Calu3 (cell line): ENCODE results near the gene EID2B. TPM values are rescaled to one million over a fixed set of nuclear protein-coding genes. Genes with fewer than 3 reads are reported as not detected.

Experiments used
- BruUV-seq: library from RNA; stranded (reverse); fragments of 400-500 nt; replicated peaks from 2 replicates; lab custom pipeline; 2021; lab: Mats Ljungman, UMichigan
- CTCF ChIA-PET: fragments of 300-600 bp; sonication (Branson Sonifier 250); formaldehyde crosslinking; loops from one replicate; lab custom pipeline; 2022; ENCODE audit warnings: antibody characterized with exemption; lab: Charles Lee
- DNase-seq: peaks from one replicate; pipeline ENCODE4 v3.0.0; 2022
- H3K27ac Mint-ChIP-seq: one replicate; pipeline ENCODE4 v1.8.0; 2022; ENCODE audit warnings: mixed read lengths; ENCODE audit not compliant: unreplicated experiment
- H3K27me3 Mint-ChIP-seq: one replicate; pipeline ENCODE4 v1.8.0; 2022; ENCODE audit warnings: mixed read lengths; ENCODE audit not compliant: unreplicated experiment
- H3K36me3 Mint-ChIP-seq: one replicate; pipeline ENCODE4 v1.8.0; 2022; ENCODE audit warnings: mild to moderate bottlenecking, moderate library complexity, mixed read lengths; ENCODE audit not compliant: insufficient read depth, unreplicated experiment
- H3K4me1 Mint-ChIP-seq: one replicate; pipeline ENCODE4 v1.8.0; 2022; ENCODE audit warnings: mild to moderate bottlenecking, low read depth, mixed read lengths; ENCODE audit not compliant: unreplicated experiment
- H3K4me3 Mint-ChIP-seq: one replicate; pipeline ENCODE4 v1.8.0; 2022; ENCODE audit warnings: mild to moderate bottlenecking, low read depth, moderate library complexity, mixed read lengths; ENCODE audit not compliant: unreplicated experiment
- H3K9me3 Mint-ChIP-seq: one replicate; pipeline ENCODE4 v1.8.0; 2022; ENCODE audit warnings: low read depth, mixed read lengths; ENCODE audit not compliant: unreplicated experiment
- CTCF ChIP-seq: fragments of 200-600 bp; IDR thresholded peaks from one replicate; pipeline ENCODE4 v1.8.0; 2022; ENCODE audit warnings: antibody characterized with exemption; ENCODE audit not compliant: unreplicated experiment
- intact Hi-C: fragments of 100-400 bp; cut with micrococcal nuclease; formaldehyde crosslinking; loops from one replicate; pipeline ENCODE4 v1.10.0; 2022; ENCODE audit not compliant: unreplicated experiment
- total RNA-seq: library from RNA; stranded (reverse); gene quantifications from 2 replicates; pipeline ENCODE4 v1.2.3, GENCODE V29; 2022

EID2B gene
- total RNA-seq, 1 experiment from 2014 or later: 3.3 TPM

DNA sequence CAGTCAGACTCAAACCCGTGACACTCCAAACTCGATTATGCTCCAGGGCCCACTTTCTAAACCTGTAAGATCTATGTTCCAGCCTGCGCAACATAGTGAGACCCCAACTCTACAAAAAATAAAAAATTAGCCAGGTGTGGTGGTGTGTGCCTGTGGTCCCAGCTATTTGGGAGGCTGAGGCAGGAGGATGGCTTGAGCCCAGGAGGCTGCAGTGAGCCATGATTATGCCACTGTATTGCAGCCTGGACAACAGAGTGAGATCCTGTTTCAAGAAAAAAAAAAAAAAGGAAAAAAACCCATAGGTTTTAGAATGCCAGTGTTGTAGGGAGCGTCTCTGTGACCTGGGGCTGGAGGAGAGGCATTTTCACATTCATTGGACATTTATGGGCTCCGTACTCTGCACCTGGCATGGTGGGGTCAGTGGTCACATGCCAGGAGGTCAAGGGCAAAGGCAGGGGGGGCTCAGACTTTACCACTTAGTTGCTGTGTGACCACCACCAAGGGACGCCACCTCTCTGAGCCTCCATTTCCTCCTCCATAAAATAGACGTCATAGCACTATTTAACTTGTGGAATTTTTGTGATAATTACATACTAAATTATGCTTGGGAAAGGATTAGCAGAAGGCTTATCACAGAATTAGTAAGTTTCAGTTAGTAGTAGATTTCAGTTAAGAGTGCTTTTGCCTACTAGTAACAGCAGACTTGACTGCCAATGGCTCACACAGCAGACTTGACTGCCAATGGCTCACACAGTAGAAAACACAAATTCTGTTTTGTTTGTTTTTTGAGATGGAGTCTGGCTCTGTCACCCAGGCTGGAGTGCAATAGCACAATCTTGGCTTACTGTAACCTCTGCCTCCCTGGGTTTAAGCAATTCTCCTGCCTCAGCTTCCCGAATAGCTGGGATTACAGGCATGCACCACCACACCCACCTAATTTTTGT lies 11.8 kb downstream of the EID2B start:
- CTCF ChIA-PET: interaction anchor here (0.7 kb wide), 1 partner anchor 1040 kb away, joined by 4 read pairs; no protein-coding TSS in a partner anchor
- no peak for TF ChIP-seq CTCF
- Mint-ChIP-seq H3K9me3 (no peaks in the 10 kb centered on the region), H3K27me3 (peaks cover 36% of the 10 kb centered on the region), H3K27ac (no peak overlapping the region), H3K4me3 (no peak overlapping the region), H3K36me3 (no peaks in the 10 kb centered on the region), H3K4me1 (no peaks in the 10 kb centered on the region)
- intact Hi-C loops: no loop called here
- no TSS peak for BruUV-seq
- no peak for DNase-seq

DNA sequence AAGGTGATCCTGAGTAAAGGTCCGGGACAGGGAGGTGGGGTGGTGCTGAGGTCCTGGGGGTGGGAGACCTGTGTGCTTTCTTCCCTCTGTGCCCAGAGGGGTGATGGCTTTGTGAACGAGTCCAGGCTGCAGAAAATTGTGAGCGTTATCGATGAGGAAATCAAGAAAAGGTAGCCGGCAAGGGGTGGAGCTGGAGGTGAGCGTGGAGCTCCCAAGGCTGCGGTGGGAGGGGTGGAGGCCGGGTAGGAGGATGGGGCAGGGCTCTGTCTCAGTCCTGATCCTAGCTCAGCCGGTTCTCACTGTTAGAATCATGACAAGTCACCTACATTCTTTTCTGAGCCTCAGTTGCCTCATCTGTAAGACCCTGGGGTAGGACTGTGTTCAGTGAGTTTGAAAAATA lies 13.7 kb downstream of the EID2B start:
- BruUV-seq: no TSS peak
- TF ChIP-seq CTCF: no peak
- Mint-ChIP-seq H3K36me3 (no peaks in the 10 kb centered on the region), H3K9me3 (no peaks in the 10 kb centered on the region), H3K27me3 (peaks cover 55% of the 10 kb centered on the region), H3K4me1 (no peaks in the 10 kb centered on the region), H3K4me3 (peak overlapping the region; percentile 45), H3K27ac (no peak overlapping the region)
- DNase-seq: no peak
- CTCF ChIA-PET: interaction anchor here (0.8 to 1.2 kb wide), 3 partner anchors 9 to 78 kb away, joined by 3 to 5 read pairs (median 4); partner anchors contain the start of gene EID2B
- intact Hi-C loops: no loop called here

GRCh38 chr19:39518458-39518857 lies 14.2 kb downstream of the EID2B start:
- Mint-ChIP-seq H3K27ac (no peak overlapping the region), H3K4me3 (peak overlapping the region; percentile 45), H3K4me1 (no peaks in the 10 kb centered on the region), H3K9me3 (no peaks in the 10 kb centered on the region), H3K27me3 (peaks cover 60% of the 10 kb centered on the region), H3K36me3 (no peaks in the 10 kb centered on the region)
- intact Hi-C loops: no loop called here
- no peak for DNase-seq
- TF ChIP-seq CTCF: no peak
- BruUV-seq: no TSS peak
- CTCF ChIA-PET: interaction anchor here (0.6 to 1.2 kb wide), 5 partner anchors 9 to 163 kb away, joined by 3 to 5 read pairs (median 4); partner anchors contain the start of gene EID2B

DNA sequence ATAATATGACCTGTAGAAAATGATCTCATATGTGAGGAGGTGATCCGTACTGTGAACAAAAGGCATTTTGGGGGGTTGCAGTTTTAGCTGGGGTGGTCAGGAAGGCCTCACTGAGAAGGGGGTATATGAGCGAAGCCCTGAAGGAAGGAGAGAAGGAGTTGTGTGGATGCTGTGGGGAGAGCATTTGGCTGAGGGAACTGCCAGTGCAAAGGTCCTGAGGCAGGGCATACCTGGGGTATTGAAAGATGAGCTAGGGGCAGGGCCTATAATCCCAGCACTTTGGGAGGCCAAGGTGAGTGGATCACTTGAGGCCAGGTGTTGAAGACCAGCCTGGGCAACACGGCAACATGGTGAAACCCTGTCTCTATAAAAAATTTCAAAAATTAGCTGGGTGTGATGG lies 15.2 kb downstream of the EID2B start:
- Mint-ChIP-seq H3K27ac (no peak overlapping the region), H3K27me3 (peaks cover 70% of the 10 kb centered on the region), H3K36me3 (no peaks in the 10 kb centered on the region), H3K9me3 (no peaks in the 10 kb centered on the region), H3K4me1 (no peaks in the 10 kb centered on the region), H3K4me3 (no peak overlapping the region)
- TF ChIP-seq CTCF: no peak
- intact Hi-C loops: no loop called here
- DNase-seq: no peak
- BruUV-seq: no TSS peak
- CTCF ChIA-PET: interaction anchor here (0.7 kb wide), 1 partner anchor 373 kb away, joined by 6 read pairs; no protein-coding TSS in a partner anchor
